GM12892 (cell line): ENCODE data around the gene NGEF.

Experiments
- POLR2A ChIP-seq: IDR thresholded peaks from 2 replicates; pipeline ENCODE4 v1.6.1; 2011; ENCODE audit warnings: low read depth, low read length, control low read depth
- TAF1 ChIP-seq: IDR thresholded peaks from 2 replicates; pipeline ENCODE4 v1.6.1; 2011; ENCODE audit warnings: low read depth, mild to moderate bottlenecking, control low read depth, low read length, borderline replicate concordance

DNA sequence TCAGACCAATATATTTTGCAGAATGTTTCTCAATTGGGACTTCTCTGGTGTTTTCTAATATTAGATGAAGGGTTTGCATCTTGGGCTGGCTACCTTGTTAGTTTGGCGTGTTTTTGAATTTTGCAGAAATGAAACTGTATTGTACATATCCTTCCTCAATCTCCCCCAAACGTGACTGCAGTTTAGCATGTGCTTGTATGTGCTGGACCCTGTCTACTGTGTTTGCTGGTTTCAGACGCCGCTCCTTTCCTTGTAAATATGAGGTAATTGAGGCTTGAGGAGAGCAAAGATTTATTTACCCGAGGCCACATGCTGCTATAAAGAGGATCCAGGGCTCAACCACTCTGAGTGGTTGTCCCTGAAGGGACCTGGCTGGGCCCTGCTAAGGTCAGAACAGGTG lies 57.2 kb downstream of the NGEF start:
- TF ChIP-seq TAF1 (no peak), POLR2A (no peak)
